Fibroblast of lung (primary cell): ENCODE data around the gene PACS2.

Experiments
- CTCF ChIP-seq, 2 donors: IDR thresholded peaks in 1 of 2; conservative IDR thresholded peaks in 1 of 2; 1 replicate in 1 of 2; 2 replicates in 1 of 2; pipeline ENCODE4 v1.5.1; 2011 to 2012; ENCODE audit warnings: low read length in 2 of 2, control low read depth in 1 of 2, inconsistent platforms in 1 of 2, low read depth in 1 of 2, mild to moderate bottlenecking in 1 of 2
- EZH2 ChIP-seq: IDR thresholded peaks from 2 replicates; pipeline ENCODE4 v1.5.1; 2012; ENCODE audit warnings: low read length, control low read depth, mild to moderate bottlenecking; ENCODE audit errors: missing control alignments

GRCh38 chr14:105274637-105275036 lies 39.9 kb upstream of the PACS2 start:
- TF ChIP-seq CTCF (conservative IDR thresholded peaks at IDR 0.05 in 1 of 2, IDR thresholded peaks at IDR 0.05 in 1 of 2; ENCODE audit: low read depth in 1 of 2, low read length in 2 of 2) = no peak
- TF ChIP-seq EZH2 = no peak
